ENCODE results near the gene RPS6KA2.

Gene RPS6KA2

DNA sequence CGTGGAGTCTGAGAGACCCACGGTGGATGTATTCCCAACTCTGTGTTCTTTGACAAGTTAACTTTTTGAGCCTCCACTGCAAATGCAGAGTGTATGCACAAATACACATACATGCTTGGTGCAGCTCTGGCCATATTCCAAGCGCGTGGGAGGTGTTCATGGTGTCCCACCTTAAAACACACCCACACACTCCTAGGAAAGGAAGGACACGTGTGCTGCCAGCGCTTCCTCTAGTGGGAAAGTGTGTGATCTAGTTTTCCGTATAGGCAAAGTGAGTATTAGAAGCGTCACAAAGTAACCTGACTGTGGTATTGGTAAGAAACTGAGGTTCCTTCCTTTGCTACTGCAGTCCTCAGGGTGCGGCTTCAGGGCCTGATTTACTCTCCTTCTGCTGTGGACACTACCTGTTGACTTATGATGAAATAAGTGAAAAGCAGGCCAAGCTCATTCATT is 208.3 kb downstream of the RPS6KA2 start:
- no peak overlapping the region for H3K4me3 ChIP-seq (ENCODE audit: low read depth, low read length)
- DNase-seq (ENCODE audit: low read depth), result no peak
- TF ChIP-seq, protein P1, sequence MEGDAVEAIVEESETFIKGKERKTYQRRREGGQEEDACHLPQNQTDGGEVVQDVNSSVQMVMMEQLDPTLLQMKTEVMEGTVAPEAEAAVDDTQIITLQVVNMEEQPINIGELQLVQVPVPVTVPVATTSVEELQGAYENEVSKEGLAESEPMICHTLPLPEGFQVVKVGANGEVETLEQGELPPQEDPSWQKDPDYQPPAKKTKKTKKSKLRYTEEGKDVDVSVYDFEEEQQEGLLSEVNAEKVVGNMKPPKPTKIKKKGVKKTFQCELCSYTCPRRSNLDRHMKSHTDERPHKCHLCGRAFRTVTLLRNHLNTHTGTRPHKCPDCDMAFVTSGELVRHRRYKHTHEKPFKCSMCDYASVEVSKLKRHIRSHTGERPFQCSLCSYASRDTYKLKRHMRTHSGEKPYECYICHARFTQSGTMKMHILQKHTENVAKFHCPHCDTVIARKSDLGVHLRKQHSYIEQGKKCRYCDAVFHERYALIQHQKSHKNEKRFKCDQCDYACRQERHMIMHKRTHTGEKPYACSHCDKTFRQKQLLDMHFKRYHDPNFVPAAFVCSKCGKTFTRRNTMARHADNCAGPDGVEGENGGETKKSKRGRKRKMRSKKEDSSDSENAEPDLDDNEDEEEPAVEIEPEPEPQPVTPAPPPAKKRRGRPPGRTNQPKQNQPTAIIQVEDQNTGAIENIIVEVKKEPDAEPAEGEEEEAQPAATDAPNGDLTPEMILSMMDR (IDR thresholded peaks at IDR 0.05; ENCODE audit: low read depth, low read length, missing control alignments), result no peak

- TF ChIP-seq, protein P1 (IDR thresholded peaks at IDR 0.05; ENCODE audit: low read depth, low read length, missing control alignments), result no peak
- H3K4me3 ChIP-seq (ENCODE audit: low read depth, low read length), result no peak overlapping the region
- DNase-seq (ENCODE audit: low read depth), result no peak
These were observed 209.8 kb downstream of the RPS6KA2 start for GRCh38 chr6:166417285-166417691.

DNA sequence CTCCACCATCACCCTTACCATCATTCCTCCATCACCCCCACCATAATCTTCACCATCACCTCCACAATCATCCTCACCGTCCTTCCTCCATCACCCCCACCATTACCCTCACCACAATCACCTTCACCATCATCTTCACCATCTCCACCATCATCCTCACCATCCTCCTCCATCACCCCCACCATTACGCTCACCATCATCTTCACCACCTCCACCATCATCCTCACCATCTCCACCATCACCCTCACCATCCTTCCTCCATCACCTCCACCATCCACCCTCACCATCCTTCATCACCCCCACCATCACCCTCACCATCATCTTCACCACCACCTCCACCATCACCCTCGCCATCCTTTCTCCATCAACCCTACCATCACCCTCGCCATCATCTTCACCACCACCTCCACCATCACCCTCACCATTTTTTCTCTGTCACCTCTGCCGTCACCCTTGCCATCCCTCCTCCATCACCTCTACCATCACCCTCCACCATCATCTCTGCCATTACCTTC is 211.2 kb downstream of the RPS6KA2 start:
- DNase-seq (ENCODE audit: low read depth), result no peak
- H3K4me3 ChIP-seq (ENCODE audit: low read depth, low read length), result no peak overlapping the region
- TF ChIP-seq, protein P1 (IDR thresholded peaks at IDR 0.05; ENCODE audit: low read depth, low read length, missing control alignments), result no peak

DNA sequence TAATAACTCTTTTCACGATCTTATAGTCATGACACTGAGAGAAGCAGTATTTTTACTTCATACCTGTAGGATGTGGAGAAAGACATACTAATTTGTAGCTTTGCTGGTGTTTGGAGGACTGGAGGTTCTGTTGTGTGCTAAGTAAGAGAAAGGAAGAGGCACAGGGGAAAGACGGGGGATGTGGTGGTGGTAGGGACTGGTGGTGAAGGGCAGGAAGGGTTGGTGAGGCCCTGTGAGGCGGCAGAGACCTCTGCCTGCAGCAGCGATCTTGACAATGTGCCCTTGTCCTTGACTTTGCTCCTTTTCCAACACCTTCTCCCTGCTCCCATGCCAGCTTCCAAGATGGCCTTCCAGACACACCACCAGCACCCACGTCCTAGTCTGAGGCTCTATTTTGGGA is 211.7 kb downstream of the RPS6KA2 start:
- TF ChIP-seq, protein P1 (IDR thresholded peaks at IDR 0.05; ENCODE audit: low read depth, low read length, missing control alignments), result no peak
- H3K4me3 ChIP-seq (ENCODE audit: low read depth, low read length), result no peak overlapping the region
- DNase-seq (ENCODE audit: low read depth), result no peak

- no peak for DNase-seq (ENCODE audit: low read depth)
- TF ChIP-seq, protein P1 (IDR thresholded peaks at IDR 0.05; ENCODE audit: low read depth, low read length, missing control alignments), result no peak
- no peak overlapping the region for H3K4me3 ChIP-seq (ENCODE audit: low read depth, low read length)
These were observed 213.5 kb downstream of the RPS6KA2 start for GRCh38 chr6:166413491-166413951.

- no peak overlapping the region for H3K4me3 ChIP-seq (ENCODE audit: low read depth, low read length)
- TF ChIP-seq, protein P1 (IDR thresholded peaks at IDR 0.05; ENCODE audit: low read depth, low read length, missing control alignments), result no peak
- no peak for DNase-seq (ENCODE audit: low read depth)
These were observed 214.1 kb downstream of the RPS6KA2 start for GRCh38 chr6:166412911-166413384.

Measured in GM12864 (cell line).